Adipose tissue (tissue), 3 donors: ENCODE results near the gene OGFOD2. TPM values are rescaled to one million over a fixed set of nuclear protein-coding genes. Genes with fewer than 3 reads are reported as not detected.
"Not testable (repeated sequence)": the region's sequence is repeated elsewhere in the genome, so short reads cannot be mapped to it uniquely, and the experiment has no call there.

ENCODE experiments used
- H3K27ac ChIP-seq: one replicate; pipeline ENCODE4 v1.5.1; 2013; ENCODE audit warnings: low read depth, low read length
- WGBS, 3 donors: extraction: QIAGEN DNeasy Blood & Tissue Kit; methylation state at CpG; one replicate each; pipeline ENCODE4 v1.1.7; 2013; 5-methylcytosine and 5-hydroxymethylcytosine counted together
- polyA plus RNA-seq, 3 donors: library from polyadenylated mRNA; stranded (reverse); fragments of 200-250 nt; gene quantifications; one replicate each; pipeline ENCODE4 v1.2.3, GENCODE V29; 2013
- donor health status: healthy with polysubstance abuse.
- donor health status: Bipolar disorder and iron deficiency.
- donor health status: healthy.

Gene OGFOD2
- polyA plus RNA-seq, 3 donors, result 9.4 to 14.3 (median 11.5) TPM

DNA sequence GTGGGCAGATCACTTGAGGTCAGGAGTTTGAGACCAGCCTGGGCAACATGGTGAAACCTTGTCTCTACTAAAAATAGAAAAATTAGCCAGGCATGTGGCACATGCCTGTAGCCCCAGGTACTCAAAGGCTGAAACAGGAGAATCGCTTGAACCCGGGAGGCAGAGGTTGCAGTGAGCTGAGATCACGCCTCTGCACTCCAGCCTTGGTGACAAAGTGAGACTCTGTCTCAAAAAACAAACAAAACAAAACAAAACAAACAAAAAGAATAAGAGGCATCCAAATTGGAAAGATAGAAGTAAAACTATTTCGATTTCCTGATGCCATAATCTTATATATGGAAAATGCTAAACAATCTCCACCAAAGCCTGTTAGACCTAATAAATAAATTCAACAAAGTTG lies 39.4 kb downstream of the OGFOD2 start:
- WGBS, 3 donors, result 93 to 98% (median 95%) methylated on average over 4 of the region's 4 CpGs
- H3K27ac ChIP-seq, result not testable (repeated sequence)

DNA sequence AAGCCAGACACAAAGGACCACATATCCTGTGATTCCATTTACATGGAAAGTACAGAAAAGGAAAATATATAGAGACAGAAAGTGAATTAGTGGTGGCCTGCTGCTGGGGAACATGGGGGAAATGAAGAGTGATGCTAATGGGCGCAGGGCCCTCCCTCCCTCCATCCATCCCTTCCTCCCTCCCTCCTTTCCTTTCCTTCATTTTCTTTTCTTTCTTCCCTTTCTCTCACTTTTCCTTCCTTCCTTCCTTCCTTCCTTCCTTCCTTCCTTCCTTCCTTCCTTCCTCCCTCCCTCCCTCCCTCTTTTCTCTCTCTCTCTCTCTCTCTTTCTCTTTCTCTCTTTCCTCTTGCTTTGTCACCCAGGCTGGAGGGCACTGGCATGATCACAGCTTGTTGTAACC lies 42.7 kb downstream of the OGFOD2 start:
- H3K27ac ChIP-seq, result no peak overlapping the region
- 89 to 100% (median 100%) methylated on average over 1 of the region's 1 CpG for WGBS, 3 donors

DNA sequence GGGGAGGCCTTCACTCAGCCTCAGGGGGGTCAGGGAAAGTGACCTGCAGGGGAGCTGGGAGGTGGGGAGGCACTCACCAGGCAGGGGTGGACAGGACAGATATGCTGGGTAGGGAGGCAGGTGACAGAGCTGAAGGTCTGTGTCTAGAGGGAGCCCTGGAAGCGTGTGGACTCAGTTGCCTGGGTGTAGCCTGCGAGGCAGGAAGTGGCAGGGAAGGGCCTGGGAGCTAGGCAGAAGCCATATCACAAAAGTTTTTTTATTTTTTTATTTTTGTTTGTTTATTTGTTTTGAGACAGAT lies 44.7 kb downstream of the OGFOD2 start:
- WGBS, 3 donors, result 82 to 93% (median 90%) methylated on average over 2 of the region's 2 CpGs
- H3K27ac ChIP-seq, result no peak overlapping the region

DNA sequence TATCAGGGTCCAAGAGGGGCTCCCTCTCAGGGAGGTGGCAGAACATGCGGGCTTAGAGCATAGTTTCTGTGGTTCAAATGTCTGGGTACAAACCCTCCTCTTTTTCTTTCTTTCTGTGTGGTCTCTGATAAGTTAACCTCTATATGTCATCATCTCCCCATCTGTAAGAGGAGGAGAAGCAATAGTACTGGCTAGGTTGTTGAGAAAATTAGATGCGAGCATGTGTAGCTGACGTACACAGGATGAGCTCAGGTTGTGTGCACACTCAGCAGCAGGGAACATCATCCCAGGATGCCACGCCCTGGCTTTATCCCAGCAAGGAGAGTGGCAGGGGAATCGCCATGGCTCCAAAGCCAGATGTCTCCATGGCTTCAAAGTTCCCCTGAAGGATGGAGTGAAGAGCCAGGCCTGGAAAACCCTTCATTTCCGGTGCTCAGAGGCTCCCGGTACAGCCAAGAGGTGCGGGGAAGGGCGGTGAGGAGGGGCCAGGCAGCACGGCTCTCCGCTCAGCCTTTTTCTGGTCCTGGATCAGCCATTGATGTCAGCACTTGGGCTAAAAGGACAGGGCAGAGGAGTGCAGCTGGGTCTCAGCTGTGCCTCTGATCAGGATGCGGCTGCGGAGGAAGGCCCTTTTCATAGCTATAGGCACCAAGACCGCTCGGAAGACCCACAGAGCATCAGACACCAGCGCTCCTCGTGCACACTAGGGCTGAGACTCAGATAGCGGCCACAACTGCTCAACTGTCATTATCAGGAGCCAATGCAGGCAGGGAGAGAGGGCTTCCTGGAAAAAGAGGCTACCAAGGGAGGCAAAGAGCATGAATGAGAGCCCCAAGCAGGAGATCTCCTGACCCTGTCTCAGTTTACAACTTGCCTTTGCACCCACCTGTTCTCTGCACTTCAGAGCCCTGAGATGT lies 46.9 kb downstream of the OGFOD2 start:
- WGBS, 3 donors, result 94% methylated on average over 18 of the region's 18 CpGs
- H3K27ac ChIP-seq, result no peak overlapping the region

DNA sequence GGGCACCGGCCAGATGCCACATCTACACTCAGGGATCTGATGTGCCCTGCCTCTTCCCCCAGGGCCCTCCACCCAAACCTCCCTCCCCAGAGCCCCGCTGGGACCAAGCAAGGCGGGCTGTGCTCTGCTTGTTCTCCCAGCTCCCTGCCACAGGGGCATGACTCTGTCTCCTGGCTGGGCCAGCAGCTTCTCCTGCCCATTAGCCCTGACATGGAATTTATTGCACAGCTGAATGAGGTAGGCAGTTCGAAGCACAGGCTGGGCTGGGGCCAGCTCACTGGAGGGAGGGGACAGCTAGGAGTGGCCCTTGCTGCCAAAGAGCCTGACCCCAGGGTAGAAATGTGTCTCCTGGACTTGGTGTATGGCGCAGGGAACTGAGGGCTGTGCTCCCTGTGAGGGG lies 47.8 kb downstream of the OGFOD2 start:
- no peak overlapping the region for H3K27ac ChIP-seq
- WGBS, 3 donors, result 89 to 92% (median 89%) methylated on average over 5 of the region's 5 CpGs

DNA sequence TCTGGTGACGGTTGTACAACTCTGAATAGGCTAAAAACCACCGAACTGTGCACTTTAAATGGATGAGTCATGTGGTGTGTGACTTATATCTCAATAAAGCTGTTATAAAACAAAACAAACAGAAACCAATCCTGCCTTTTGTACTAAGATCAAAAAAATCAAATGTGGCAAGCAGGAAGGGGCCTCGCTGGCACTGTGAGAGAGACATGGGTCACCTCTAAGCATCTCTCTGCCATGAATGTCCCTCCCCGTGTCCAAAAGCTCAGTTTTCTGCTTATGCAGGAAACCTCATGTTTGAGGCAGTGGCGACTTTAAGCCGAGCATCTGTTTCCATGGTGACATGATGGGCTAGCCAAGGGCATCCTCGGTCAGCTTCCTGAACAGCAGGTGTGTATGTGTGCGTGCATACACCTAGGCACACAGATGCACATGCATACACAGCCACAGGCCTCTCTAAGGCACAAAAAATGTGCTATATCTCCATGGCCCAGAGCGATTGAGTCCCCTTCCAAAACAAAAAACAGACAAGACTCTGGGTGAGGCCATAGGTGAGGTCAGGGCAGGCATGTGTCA lies 49.9 kb downstream of the OGFOD2 start:
- WGBS, 3 donors, result 77 to 85% (median 84%) methylated on average over 9 of the region's 9 CpGs
- no peak overlapping the region for H3K27ac ChIP-seq

DNA sequence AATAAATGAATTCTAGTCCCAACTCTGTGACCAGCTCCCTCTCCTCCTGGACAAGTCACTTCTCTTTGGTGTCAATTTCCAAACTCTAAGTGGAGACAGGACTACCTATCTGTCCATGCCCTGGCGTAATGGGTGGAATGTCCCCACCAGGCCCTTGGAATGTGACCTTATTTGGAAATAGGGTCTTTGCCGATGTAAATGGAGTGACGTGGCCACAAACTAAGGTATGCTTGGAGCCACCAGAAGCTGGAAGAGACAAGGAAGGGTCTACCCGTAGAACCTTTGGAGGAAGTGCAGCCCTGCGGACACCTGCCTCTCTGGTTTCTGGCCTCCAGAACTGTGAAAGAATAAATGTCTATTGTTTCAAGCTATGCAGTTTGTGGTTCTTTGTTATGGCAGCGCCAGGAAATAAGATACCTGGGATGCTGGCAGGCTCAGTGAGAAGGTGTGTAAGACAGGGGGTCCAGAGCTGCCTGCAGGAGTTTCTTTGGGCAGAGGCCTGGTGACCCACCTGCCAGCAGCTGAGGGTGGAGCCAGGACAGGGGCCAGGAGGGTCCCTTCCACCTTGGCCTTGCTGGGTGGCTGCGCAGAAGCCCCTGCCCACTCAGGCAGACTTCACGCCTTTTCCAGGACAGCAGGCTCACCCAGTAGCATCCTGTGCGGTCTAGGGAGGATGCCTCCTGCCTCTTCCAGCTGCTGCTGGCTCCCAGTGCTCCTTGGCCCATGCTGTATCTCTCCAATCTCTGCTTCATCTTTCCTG lies 51.2 kb downstream of the OGFOD2 start:
- H3K27ac ChIP-seq, result no peak overlapping the region
- 87 to 93% (median 92%) methylated on average over 9 of the region's 9 CpGs for WGBS, 3 donors

DNA sequence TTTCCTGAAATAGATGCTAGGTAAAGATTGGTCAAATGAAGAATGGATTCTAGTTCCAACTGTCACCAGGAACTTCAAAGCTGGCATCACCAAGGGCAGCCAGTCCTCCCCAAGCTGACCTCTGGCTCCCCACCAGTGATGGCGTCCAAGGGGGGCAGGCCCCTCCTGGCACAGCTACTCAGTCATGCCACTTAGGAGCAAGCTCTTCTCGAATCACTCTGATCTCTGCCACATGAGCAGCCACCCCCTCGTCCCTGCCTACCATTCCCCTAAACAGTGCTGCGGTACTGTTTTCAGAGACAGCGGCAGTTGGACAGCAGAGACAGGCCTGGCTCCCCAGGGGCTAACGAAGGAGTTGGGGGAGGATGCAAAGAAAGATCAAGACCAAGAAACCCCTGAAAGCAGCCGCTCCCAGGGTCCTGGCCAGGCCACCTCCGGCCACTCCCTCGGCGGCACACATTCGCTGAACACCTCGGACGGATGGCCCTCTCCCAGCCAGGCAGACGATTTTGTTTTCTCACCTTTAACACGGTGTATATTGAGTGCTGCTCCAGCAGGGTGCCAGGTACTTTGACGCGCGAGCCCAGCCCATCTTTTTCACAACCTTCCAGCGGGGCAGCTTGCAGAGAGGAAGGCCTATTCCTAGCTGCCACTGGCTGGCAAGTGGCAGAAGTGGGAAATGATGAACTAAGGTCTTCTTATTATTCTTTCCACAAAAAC lies 52.8 kb downstream of the OGFOD2 start:
- H3K27ac ChIP-seq, result no peak overlapping the region
- 81 to 84% (median 84%) methylated on average over 19 of the region's 19 CpGs for WGBS, 3 donors

DNA sequence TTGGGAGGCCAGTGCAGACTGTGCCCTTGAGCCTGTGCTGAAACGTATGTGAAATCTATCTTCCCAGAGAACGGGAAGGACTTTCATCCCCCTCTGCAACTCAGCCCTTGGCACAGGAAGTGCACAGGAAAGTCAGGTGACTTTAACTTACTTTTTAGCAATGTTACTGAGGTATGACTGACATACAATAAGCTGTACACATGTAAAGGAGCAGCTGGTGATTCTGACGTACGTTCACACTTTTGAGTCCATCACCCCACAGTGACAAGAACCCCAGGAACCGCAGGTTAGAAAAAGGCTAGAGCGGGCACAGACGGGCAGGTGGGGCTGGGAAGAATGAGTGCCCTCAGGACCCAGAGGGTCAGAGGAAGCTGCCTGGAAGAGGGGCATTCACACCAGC lies 53.4 kb downstream of the OGFOD2 start:
- no peak overlapping the region for H3K27ac ChIP-seq
- WGBS, 3 donors, result 69 to 83% (median 75%) methylated on average over 7 of the region's 7 CpGs

DNA sequence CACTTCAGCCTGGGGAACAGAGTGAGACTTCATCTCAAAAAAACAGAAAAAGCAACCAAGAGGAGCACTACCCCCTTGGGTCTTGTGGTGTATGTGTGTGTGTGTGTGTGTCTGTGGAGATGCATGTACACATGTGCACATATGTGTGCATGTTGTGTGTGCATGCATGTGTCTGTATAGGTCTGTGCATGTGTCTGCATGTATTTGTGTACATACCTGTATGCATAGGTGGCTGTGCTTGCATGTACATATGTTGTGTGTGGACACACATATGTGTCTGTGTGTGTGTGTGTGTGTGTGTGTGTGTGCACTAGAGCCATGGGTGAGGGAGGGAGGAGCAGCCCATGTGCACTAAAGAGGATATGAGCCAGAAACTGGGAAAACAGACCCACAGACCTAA lies 54.5 kb downstream of the OGFOD2 start:
- no peak overlapping the region for H3K27ac ChIP-seq

Other genes starting within 250 kb of the OGFOD2 start
- gene HCAR1, start 244.4 kb upstream of the OGFOD2 start, polyA plus RNA-seq, result 1 to 10 TPM in 2 of 3 donors, under 1 TPM in 1; 0.79 to 6.3 (median 3.0) TPM
- 10 to 100 TPM; 11.4 to 31.2 (median 16.1) TPM for gene DENR, start 222.4 kb upstream of the OGFOD2 start, polyA plus RNA-seq
- gene CCDC62, start 200.7 kb upstream of the OGFOD2 start, polyA plus RNA-seq, result under 1 TPM in 2 of 3 donors, not detected in 1; 0.08 to 0.19 TPM
- gene HIP1R, start 139.8 kb upstream of the OGFOD2 start, polyA plus RNA-seq, result 10 to 100 TPM; 27.0 to 62.4 (median 42.4) TPM
- gene VPS37B, start 79.1 kb upstream of the OGFOD2 start, polyA plus RNA-seq, result 10 to 100 TPM; 18.7 to 23.6 (median 21.4) TPM
- 1 to 10 TPM; 1.5 to 3.3 (median 1.8) TPM for gene ABCB9, start 8.8 kb upstream of the OGFOD2 start, polyA plus RNA-seq
- gene ARL6IP4, start 5.4 kb downstream of the OGFOD2 start, polyA plus RNA-seq, result 100 to 1,000 TPM; 208 to 315 (median 273) TPM
- 1 to 10 TPM; 2.9 to 9.2 (median 7.9) TPM for gene PITPNM2, start 175.8 kb downstream of the OGFOD2 start, polyA plus RNA-seq